Peyer's patch (tissue), 4 donors: ENCODE data around the gene ZDHHC24. TPM values are rescaled to one million over a fixed set of nuclear protein-coding genes. Genes with fewer than 3 reads are reported as not detected.

Experiments used
- DNase-seq, 3 donors: peaks; one replicate each; pipeline ENCODE4 v3.0.0-alpha.2; 2017 to 2019
- H3K27ac ChIP-seq, 4 donors: fragments of 200-600 bp; sonication (generic); one replicate each; pipeline ENCODE4 v1.5.1; 2016 to 2019
- H3K27me3 ChIP-seq, 2 donors: fragments of 200-600 bp; sonication (generic); one replicate each; pipeline ENCODE4 v1.5.1; 2019
- H3K36me3 ChIP-seq, 3 donors: fragments of 200-600 bp; sonication (generic); one replicate each; pipeline ENCODE4 v1.5.1; 2016 to 2019
- H3K4me1 ChIP-seq, 4 donors: fragments of 200-600 bp; sonication (generic); one replicate each; pipeline ENCODE4 v1.5.1; 2016 to 2019
- H3K4me3 ChIP-seq, 4 donors: fragments of 200-600 bp; sonication (generic); 1 replicate in 3 of 4; 2 replicates in 1 of 4; pipeline ENCODE4 v1.5.1; 2016 to 2019; ENCODE audit warnings: mild to moderate bottlenecking in 1 of 4
- H3K9me3 ChIP-seq, 4 donors: fragments of 200-600 bp; sonication (generic); one replicate each; pipeline ENCODE4 v1.5.1; 2016 to 2019; ENCODE audit warnings: mild to moderate bottlenecking in 1 of 4
- CTCF ChIP-seq, 6 experiments: fragments of 450-650 bp in 4 of 6; fragments of 200-600 bp in 2 of 6; sonication (generic) in 1 of 6; IDR thresholded peaks; one replicate each; pipeline ENCODE4 v1.5.1; 2017 to 2019; ENCODE audit warnings: antibody characterized with exemption in 6 of 6, mild to moderate bottlenecking in 3 of 6, moderate library complexity in 1 of 6
- POLR2A ChIP-seq, 2 donors: fragments of 450-650 bp; IDR thresholded peaks; one replicate each; pipeline ENCODE4 v1.5.1; 2017; ENCODE audit warnings: antibody characterized with exemption in 2 of 2, mild to moderate bottlenecking in 2 of 2, moderate library complexity in 2 of 2
- total RNA-seq, 4 donors: library from RNA; depleted of rRNA; stranded (reverse); fragments of >200 nt; gene quantifications; one replicate each; pipeline ENCODE4 v1.1.0, GENCODE V29; 2016

ZDHHC24 gene
- total RNA-seq, 4 donors from 2014 or later = 9.1 to 29.3 (median 15.3) TPM

DNA sequence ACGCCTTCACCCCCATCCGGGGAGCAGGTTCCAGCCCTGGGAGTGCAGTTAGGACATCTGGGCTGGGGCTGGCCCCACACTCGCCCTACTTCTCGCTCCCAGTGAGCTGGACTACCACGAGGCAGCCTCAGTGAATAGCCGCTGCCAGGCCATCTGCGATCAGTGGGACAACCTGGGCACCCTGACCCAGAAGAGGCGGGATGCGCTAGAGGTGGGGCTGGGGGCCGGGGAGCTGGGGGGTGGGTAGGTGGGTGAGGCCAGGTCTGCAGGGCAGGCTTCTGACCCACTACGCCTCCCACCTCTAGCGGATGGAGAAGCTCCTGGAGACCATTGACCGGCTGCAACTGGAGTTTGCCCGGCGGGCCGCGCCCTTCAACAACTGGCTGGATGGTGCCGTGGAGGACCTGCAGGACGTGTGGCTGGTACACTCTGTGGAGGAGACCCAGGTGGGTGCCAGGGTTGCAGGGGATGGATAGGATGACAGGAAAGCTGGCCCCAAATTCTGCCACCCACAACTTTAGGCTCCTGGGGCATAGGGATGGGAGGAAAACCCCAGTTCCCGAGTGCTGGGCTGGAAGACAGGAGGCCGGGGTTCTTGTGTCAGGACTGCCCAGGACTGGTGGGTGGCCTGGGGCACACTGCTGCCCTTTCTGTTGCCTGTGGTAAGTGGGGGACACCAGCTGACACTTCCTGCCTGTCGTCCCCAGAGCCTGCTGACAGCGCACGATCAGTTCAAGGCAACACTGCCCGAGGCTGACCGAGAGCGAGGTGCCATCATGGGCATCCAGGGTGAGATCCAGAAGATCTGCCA is 14.2 kb upstream of the ZDHHC24 start:
- no peak overlapping the region for H3K27ac ChIP-seq
- no peaks in the 10 kb centered on the region for H3K9me3 ChIP-seq
- TF ChIP-seq CTCF (IDR thresholded peaks at IDR 0.05) (no peak), POLR2A (IDR thresholded peaks at IDR 0.05) (no peak)
- H3K27me3 ChIP-seq = no peaks in the 10 kb centered on the region
- H3K36me3 ChIP-seq = no peaks in the 10 kb centered on the region
- H3K4me3 ChIP-seq = no peak overlapping the region
- H3K4me1 ChIP-seq = peaks cover 0 to 11% (median 2%) of the 10 kb centered on the region in 4 donors
- DNase-seq = no peak

DNA sequence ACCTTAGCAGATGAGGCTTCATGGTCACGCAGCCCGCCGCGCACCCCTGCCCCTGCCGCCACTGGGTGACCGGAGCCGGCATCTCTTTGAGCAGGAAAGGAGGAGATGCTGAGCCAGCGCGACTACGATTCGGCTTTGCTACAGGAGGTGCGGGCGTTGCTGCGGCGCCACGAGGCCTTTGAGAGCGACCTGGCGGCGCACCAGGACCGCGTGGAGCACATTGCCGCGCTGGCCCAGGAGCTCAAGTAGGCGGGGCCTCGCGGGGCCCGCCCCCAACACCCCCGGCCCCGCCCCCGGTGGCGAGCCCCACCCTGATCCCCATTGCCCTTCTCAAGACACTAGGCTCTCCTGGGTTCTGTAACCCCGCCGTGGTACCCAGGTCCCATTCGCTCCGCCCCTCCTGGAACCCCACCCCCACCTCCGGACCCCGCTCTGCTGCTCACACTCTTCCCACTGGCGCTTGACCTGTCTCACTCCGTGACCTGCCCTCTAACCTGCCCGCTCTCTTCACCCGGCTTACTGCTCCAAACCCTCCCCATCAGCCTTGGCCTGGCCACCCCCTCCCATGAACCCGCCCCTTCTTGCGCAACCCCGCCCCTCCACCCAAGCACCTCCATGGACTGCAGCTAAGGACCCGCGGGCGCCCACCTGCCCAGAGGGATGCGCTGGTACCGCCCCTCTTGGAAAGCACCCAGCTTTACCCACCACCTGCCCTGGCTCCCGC is 13.5 kb upstream of the ZDHHC24 start:
- DNase-seq = no peak
- Histone ChIP-seq H3K4me1 (peaks cover 0 to 11% (median 2%) of the 10 kb centered on the region in 4 donors), H3K27me3 (no peaks in the 10 kb centered on the region), H3K36me3 (no peaks in the 10 kb centered on the region), H3K4me3 (peak overlapping the region in 1 of 4 donors; percentile 6), H3K9me3 (no peaks in the 10 kb centered on the region), H3K27ac (no peak overlapping the region)
- TF ChIP-seq CTCF (IDR thresholded peaks at IDR 0.05) (no peak), POLR2A (IDR thresholded peaks at IDR 0.05) (no peak)

DNA sequence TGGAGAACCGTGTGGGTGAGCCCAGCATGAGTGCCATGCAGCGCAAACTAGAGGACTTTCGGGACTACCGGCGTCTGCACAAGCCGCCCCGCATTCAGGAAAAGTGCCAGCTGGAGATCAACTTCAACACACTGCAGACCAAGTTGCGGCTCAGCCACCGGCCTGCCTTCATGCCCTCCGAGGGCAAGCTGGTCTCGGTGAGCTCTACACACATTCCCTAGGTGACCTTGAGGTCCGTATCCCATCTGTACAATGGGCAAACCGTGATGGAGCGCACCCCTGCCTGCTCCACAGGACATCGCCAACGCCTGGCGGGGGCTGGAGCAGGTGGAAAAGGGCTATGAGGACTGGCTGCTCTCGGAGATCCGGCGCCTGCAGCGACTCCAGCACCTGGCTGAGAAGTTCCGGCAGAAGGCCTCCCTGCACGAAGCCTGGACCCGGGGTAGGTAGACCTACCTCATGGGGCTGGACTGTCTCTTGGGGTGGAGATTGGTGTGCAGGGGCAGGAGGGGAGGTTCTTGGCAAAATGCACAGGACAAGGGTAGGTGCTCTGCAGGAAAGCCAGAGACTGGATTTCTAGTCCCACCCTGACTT is 12.0 kb upstream of the ZDHHC24 start:
- Histone ChIP-seq H3K27me3 (no peaks in the 10 kb centered on the region), H3K36me3 (no peaks in the 10 kb centered on the region), H3K4me3 (no peak overlapping the region), H3K27ac (no peak overlapping the region), H3K9me3 (no peaks in the 10 kb centered on the region), H3K4me1 (peaks cover 0 to 11% (median 2%) of the 10 kb centered on the region in 4 donors)
- TF ChIP-seq POLR2A (IDR thresholded peaks at IDR 0.05) (no peak), CTCF (IDR thresholded peaks at IDR 0.05) (no peak)
- DNase-seq = no peak

DNA sequence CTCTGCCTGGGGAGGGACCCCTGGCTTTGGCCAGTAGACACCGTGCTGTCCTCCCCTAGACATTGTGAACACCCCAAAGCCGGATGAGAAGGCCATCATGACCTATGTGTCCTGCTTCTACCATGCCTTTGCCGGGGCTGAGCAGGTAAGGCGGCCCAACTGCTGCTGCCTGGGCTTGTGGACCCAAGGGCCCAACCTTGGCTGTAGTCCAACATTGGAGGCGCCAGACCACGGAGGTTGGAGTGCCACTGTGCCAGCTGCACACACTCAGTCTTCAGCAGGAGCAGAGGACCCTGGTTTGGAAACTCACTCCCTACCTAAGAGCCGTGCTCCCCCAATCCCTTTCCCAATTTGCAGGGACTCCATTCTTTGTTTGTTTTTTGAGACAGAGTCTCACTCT is 10.2 kb upstream of the ZDHHC24 start:
- Histone ChIP-seq H3K9me3 (no peaks in the 10 kb centered on the region), H3K4me1 (peaks cover 0 to 11% (median 2%) of the 10 kb centered on the region in 4 donors), H3K27ac (no peak overlapping the region), H3K36me3 (no peaks in the 10 kb centered on the region), H3K27me3 (no peaks in the 10 kb centered on the region), H3K4me3 (no peak overlapping the region)
- TF ChIP-seq CTCF (IDR thresholded peaks at IDR 0.05) = no peak
- TF ChIP-seq POLR2A (IDR thresholded peaks at IDR 0.05) = no peak
- DNase-seq = no peak

DNA sequence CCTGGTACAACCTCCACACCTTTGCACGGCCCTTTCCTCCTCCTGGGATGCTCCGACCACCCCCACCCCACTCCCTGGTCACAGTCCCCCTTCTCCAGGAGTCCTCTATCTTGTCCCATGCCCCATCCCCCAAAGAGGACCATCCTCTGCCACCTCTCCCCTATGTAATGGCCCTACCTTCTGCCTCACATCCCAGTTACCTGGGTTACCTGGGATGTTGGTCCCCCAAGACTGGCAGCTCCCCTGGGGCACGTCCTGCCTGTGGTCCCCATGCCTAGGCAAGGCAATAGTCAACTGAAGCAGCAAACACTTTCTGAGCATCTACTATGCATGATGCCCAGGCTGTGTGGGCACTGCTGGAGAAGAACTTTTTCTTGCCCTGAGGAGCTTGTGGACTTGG is 9.6 kb upstream of the ZDHHC24 start:
- Histone ChIP-seq H3K4me1 (peaks cover 0 to 11% (median 2%) of the 10 kb centered on the region in 4 donors), H3K9me3 (no peaks in the 10 kb centered on the region), H3K36me3 (no peaks in the 10 kb centered on the region), H3K27me3 (no peaks in the 10 kb centered on the region), H3K4me3 (no peak overlapping the region), H3K27ac (no peak overlapping the region)
- no peak for TF ChIP-seq POLR2A (IDR thresholded peaks at IDR 0.05)
- no peak for TF ChIP-seq CTCF (IDR thresholded peaks at IDR 0.05)
- DNase-seq = no peak
